SK-N-SH treated with all-trans-retinoic acid at 6 μM for 48 hours (cell line): Measurements from ENCODE around the gene FOSL1.
A peak's percentile ranks its signal among the peaks of the same experiment; 100 is the strongest.

Experiments used
- ATAC-seq: fragments of 200-7000 bp; cut with Tn5 transposase; 3 replicates; pipeline ENCODE4 v1.9.1; 2020; ENCODE audit warnings: mild to moderate bottlenecking, moderate library complexity
- ARNTL ChIP-seq: fragments of 450-650 bp; formaldehyde crosslinking; IDR thresholded peaks from 2 replicates; pipeline ENCODE4 v1.5.0; 2020; ENCODE audit warnings: low read depth, mild to moderate bottlenecking, moderate library complexity, borderline replicate concordance
- BACH2 ChIP-seq: fragments of 250-450 bp; sonication (Bioruptor Pico); IDR thresholded peaks from 2 replicates; pipeline ENCODE4 v1.9.0; 2021; ENCODE audit warnings: mild to moderate bottlenecking, borderline replicate concordance
- CREB5 ChIP-seq: fragments of 250-450 bp; sonication (Bioruptor Pico); IDR thresholded peaks from 2 replicates; pipeline ENCODE4 v1.5.1; 2020; ENCODE audit warnings: low read depth, mild to moderate bottlenecking, moderate library complexity
- CSDC2 ChIP-seq: fragments of 250-450 bp; sonication (Bioruptor Pico); IDR thresholded peaks from 2 replicates; pipeline ENCODE4 v1.5.0; 2020; ENCODE audit warnings: mild to moderate bottlenecking, moderate library complexity
- ESRRG ChIP-seq: fragments of 250-450 bp; sonication (Bioruptor Pico); IDR thresholded peaks from 2 replicates; pipeline ENCODE4 v1.6.1; 2021; ENCODE audit warnings: mild to moderate bottlenecking
- GLIS3 ChIP-seq: fragments of 250-450 bp; sonication (Bioruptor Pico); IDR thresholded peaks from 2 replicates; pipeline ENCODE4 v1.5.0; 2020; ENCODE audit warnings: mild to moderate bottlenecking, moderate library complexity
- ISL1 ChIP-seq: fragments of 250-450 bp; sonication (Bioruptor Pico); IDR thresholded peaks from 2 replicates; pipeline ENCODE4 v2.1.2; 2022; ENCODE audit warnings: mild to moderate bottlenecking, moderate library complexity
- PATZ1 ChIP-seq: fragments of 250-450 bp; sonication (Bioruptor Pico); IDR thresholded peaks from 2 replicates; pipeline ENCODE4 v1.8.0; 2020; ENCODE audit warnings: mild to moderate bottlenecking, moderate library complexity, borderline replicate concordance
- POU6F1 ChIP-seq: fragments of 250-450 bp; sonication (Bioruptor Pico); IDR thresholded peaks from 2 replicates; pipeline ENCODE4 v1.8.0; 2021; ENCODE audit warnings: low read depth, mild to moderate bottlenecking, moderate library complexity, borderline replicate concordance
- PPARA ChIP-seq: fragments of 250-450 bp; sonication (Bioruptor Pico); IDR thresholded peaks from 2 replicates; pipeline ENCODE4 v1.5.0; 2020; ENCODE audit warnings: mild to moderate bottlenecking, borderline replicate concordance
- RARB ChIP-seq: fragments of 250-450 bp; sonication (Bioruptor Pico); IDR thresholded peaks from 2 replicates; pipeline ENCODE4 v1.8.0; 2021; ENCODE audit warnings: mild to moderate bottlenecking, moderate library complexity
- SNAI2 ChIP-seq: fragments of 250-450 bp; sonication (Bioruptor Pico); IDR thresholded peaks from 2 replicates; pipeline ENCODE4 v1.5.0; 2020; ENCODE audit warnings: mild to moderate bottlenecking, moderate library complexity
- TCF4 ChIP-seq: fragments of 250-450 bp; sonication (Bioruptor Pico); IDR thresholded peaks from 2 replicates; pipeline ENCODE4 v1.8.0; 2021; ENCODE audit warnings: mild to moderate bottlenecking, moderate library complexity, borderline replicate concordance
- TSHZ2 ChIP-seq: fragments of 250-450 bp; sonication (Bioruptor Pico); IDR thresholded peaks from 2 replicates; pipeline ENCODE4 v1.5.0; 2020; ENCODE audit warnings: mild to moderate bottlenecking, moderate library complexity
- ZC3H10 ChIP-seq: fragments of 250-450 bp; sonication (Bioruptor Pico); IDR thresholded peaks from 2 replicates; pipeline ENCODE4 v1.5.1; 2021; ENCODE audit warnings: mild to moderate bottlenecking, moderate library complexity
- ZFP3 ChIP-seq: fragments of 250-450 bp; sonication (Bioruptor Pico); IDR thresholded peaks from 2 replicates; pipeline ENCODE4 v1.5.0; 2020; ENCODE audit warnings: mild to moderate bottlenecking, moderate library complexity
- ZFP30 ChIP-seq: fragments of 450-650 bp; formaldehyde crosslinking; IDR thresholded peaks from 2 replicates; pipeline ENCODE4 v1.5.0; 2022; ENCODE audit warnings: mild to moderate bottlenecking, moderate library complexity
- ZNF565 ChIP-seq: fragments of 450-650 bp; formaldehyde crosslinking; conservative IDR thresholded peaks from 2 replicates; pipeline ENCODE4 v1.5.0; 2020; ENCODE audit warnings: low read depth, mild to moderate bottlenecking, moderate library complexity
- ZNF70 ChIP-seq: fragments of 450-650 bp; formaldehyde crosslinking; IDR thresholded peaks from 2 replicates; pipeline ENCODE4 v1.5.0; 2020; ENCODE audit warnings: mild to moderate bottlenecking, moderate library complexity

Gene FOSL1

GRCh38 chr11:65920372-65920802, 20.2 kb upstream of the FOSL1 start:
- ATAC-seq = no peak
- TF ChIP-seq ZNF565 (CRISPR knock-in tag) (no peak), ZC3H10 (CRISPR knock-in tag) (no peak), ESRRG (CRISPR knock-in tag) (no peak), ARNTL (CRISPR knock-in tag) (no peak), ZNF70 (CRISPR knock-in tag) (no peak), ISL1 (CRISPR knock-in tag) (no peak), TSHZ2 (CRISPR knock-in tag) (no peak), SNAI2 (no peak), GLIS3 (no peak)
- TF ChIP-seq, all 23 proteins: peak for 0

GRCh38 chr11:65919573-65920371, 19.6 kb upstream of the FOSL1 start:
- ATAC-seq = peak; percentile 11
- TF ChIP-seq ZFP3 (no peak), ZNF70 (CRISPR knock-in tag) (no peak), SNAI2 (no peak), GLIS3 (no peak), ESRRG (CRISPR knock-in tag) (no peak)

- TF ChIP-seq ZFP3 = no peak
- no peak; the same call in 1 of the 2 replicates for TF ChIP-seq PATZ1 (CRISPR knock-in tag)
- TF ChIP-seq BACH2 (CRISPR knock-in tag) = no peak
- TF ChIP-seq RARB = no peak
- TF ChIP-seq ZFP30 (CRISPR knock-in tag) = no peak
- TF ChIP-seq GLIS3 = no peak
- no peak for TF ChIP-seq CREB5
- TF ChIP-seq PPARA (CRISPR knock-in tag) = no peak
- peak; percentile 79 for ATAC-seq
Measured at GRCh38 chr11:65919141-65919572, 19.0 kb upstream of the FOSL1 start, which contains the start of gene DRAP1. DRAP1 (plus strand) TSS chr11:65919426; CDS start chr11:65919502, 76 bp downstream.

GRCh38 chr11:65918211-65919140, 18.3 kb upstream of the FOSL1 start, which contains the start of gene C11orf68:
C11orf68 (minus strand) TSS chr11:65919062; CDS start chr11:65919031, 31 bp downstream.
- ATAC-seq = peak; percentile 2; the same call in 2 of the 3 replicates
- TF ChIP-seq PPARA (CRISPR knock-in tag) (no peak), ZNF565 (CRISPR knock-in tag) (no peak), ZFP3 (no peak), ZC3H10 (CRISPR knock-in tag) (no peak), TCF4 (no peak), CSDC2 (CRISPR knock-in tag) (no peak), SNAI2 (no peak), POU6F1 (CRISPR knock-in tag) (no peak), RARB (no peak), BACH2 (CRISPR knock-in tag) (no peak), CREB5 (no peak), ARNTL (CRISPR knock-in tag) (no peak), GLIS3 (no peak), PATZ1 (CRISPR knock-in tag) (no peak), ESRRG (CRISPR knock-in tag) (no peak)
